Right cardiac atrium (tissue), 5 donors: ENCODE data around the gene LPCAT2. TPM values are rescaled to one million over a fixed set of nuclear protein-coding genes. Genes with fewer than 3 reads are reported as not detected.
A peak's percentile ranks its signal among the peaks of the same experiment; 100 is the strongest.

Experiments
- ATAC-seq, 2 donors: fragments of 200-7000 bp; cut with Tn5 transposase; one replicate each; pipeline versions ENCODE4 v1.8.0 to v1.9.1; 2020; ENCODE audit warnings: moderate library complexity in 2 of 2, mild to moderate bottlenecking in 1 of 2
- DNase-seq, 3 donors: peaks; one replicate each; pipeline ENCODE4 v3.0.0-alpha.2; 2020
- H3K27ac ChIP-seq: one replicate; pipeline ENCODE4 v1.5.1; 2013; ENCODE audit warnings: mild to moderate bottlenecking, low read length, control low read depth, moderate library complexity
- H3K27me3 ChIP-seq: one replicate; pipeline ENCODE4 v1.6.1; 2013; ENCODE audit not compliant: control insufficient read depth, insufficient read depth
- H3K4me1 ChIP-seq: one replicate; pipeline ENCODE4 v1.6.1; 2013; ENCODE audit warnings: low read length; ENCODE audit not compliant: control insufficient read depth, insufficient read depth
- H3K4me3 ChIP-seq: one replicate; pipeline ENCODE4 v1.5.1; 2013; ENCODE audit warnings: low read length, control low read depth
- H3K9me3 ChIP-seq: one replicate; pipeline ENCODE4 v1.6.1; 2013; ENCODE audit warnings: low read length; ENCODE audit not compliant: control insufficient read depth
- WGBS: extraction: QIAGEN DNeasy Blood & Tissue Kit; methylation state at CpG from one replicate; pipeline ENCODE4 v1.1.7; 2013; 5-methylcytosine and 5-hydroxymethylcytosine counted together
- intact Hi-C, 4 donors: fragments of 100-400 bp; cut with DNase I; formaldehyde crosslinking; loops; one replicate each; pipeline versions ENCODE4 v1.11.0 to v1.14.0; 2022 to 2023
- polyA plus RNA-seq: library from polyadenylated mRNA; stranded (reverse); fragments of 200-250 nt; gene quantifications from one replicate; pipeline ENCODE4 v1.2.3, GENCODE V29; 2013
- total RNA-seq, 4 donors: library from RNA; stranded (reverse); fragmentation: NEBNext Ultra II Directional; extraction: Animal tissue kit (Norgen Biotek cat#: 25700); gene quantifications; one replicate each; pipeline ENCODE4 v1.2.1, GENCODE V29; 2021
- donor health status: healthy with polysubstance abuse.
- donor health status: DM: no; HTN: yes; CAD: no.
- donor health status: DM: no; HTN: no; CAD: no.
- donor health status: DM: no; HTN: yes; CAD: no; lungs with severe emphysema.
- donor health status: DM: yes; HTN: yes; CAD: no.

LPCAT2 gene
- total and polyA plus RNA-seq, 5 donors: 4.0 to 10.9 (median 6.6) TPM

GRCh38 chr16:55495616-55496289 is 13.1 kb upstream of the LPCAT2 start:
- peaks cover 3% of the 10 kb centered on the region for H3K4me1 ChIP-seq
- intact Hi-C loops: loop anchor here in 1 of 4 donors (5.0 kb wide), 1 partner anchor 42 kb away; no protein-coding TSS in a partner anchor
- H3K27ac ChIP-seq: no peak overlapping the region
- no peak for DNase-seq
- no peak overlapping the region for H3K4me3 ChIP-seq
- WGBS: 75% methylated on average over 7 of the region's 7 CpGs
- no peaks in the 10 kb centered on the region for H3K27me3 ChIP-seq
- no peak for ATAC-seq
- H3K9me3 ChIP-seq: no peaks in the 10 kb centered on the region

DNA sequence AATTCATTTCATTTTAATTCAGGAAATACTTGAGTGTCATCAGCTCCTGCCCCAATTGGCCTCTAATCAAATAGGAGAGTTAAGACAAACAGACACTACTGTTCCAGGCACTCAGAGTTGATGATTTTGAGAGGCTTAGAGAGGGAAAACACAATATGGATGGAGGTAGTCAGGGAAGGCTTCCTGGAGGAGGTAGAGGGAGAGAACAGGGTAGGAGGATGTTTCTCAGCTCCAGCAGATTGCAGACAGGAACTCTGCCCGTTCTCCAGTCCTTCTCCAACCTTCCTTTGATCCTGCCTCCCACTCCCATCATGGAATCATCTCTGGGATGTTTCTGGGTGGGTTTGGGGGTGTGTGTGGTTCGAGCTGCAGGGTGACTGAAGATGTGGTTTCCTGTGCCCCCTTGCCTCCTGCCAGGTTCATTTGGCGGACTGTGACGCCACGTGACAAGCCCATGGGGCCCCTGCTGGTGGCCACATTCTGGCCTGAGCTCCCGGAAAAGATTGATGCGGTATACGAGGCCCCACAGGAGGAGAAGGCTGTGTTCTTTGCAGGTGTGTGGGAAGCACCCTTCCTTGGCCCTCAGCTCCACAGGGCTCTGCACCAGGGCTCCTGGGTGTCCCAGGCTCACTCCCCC is 12.2 kb upstream of the LPCAT2 start:
- H3K9me3 ChIP-seq: no peaks in the 10 kb centered on the region
- intact Hi-C loops: loop anchor here in 1 of 4 donors (5.0 kb wide), 1 partner anchor 41 kb away; no protein-coding TSS in a partner anchor
- no peak for DNase-seq
- 73% methylated on average over 8 of the region's 8 CpGs for WGBS
- H3K4me3 ChIP-seq: no peak overlapping the region
- no peaks in the 10 kb centered on the region for H3K27me3 ChIP-seq
- no peak overlapping the region for H3K27ac ChIP-seq
- ATAC-seq: no peak
- peaks cover 7% of the 10 kb centered on the region for H3K4me1 ChIP-seq

DNA sequence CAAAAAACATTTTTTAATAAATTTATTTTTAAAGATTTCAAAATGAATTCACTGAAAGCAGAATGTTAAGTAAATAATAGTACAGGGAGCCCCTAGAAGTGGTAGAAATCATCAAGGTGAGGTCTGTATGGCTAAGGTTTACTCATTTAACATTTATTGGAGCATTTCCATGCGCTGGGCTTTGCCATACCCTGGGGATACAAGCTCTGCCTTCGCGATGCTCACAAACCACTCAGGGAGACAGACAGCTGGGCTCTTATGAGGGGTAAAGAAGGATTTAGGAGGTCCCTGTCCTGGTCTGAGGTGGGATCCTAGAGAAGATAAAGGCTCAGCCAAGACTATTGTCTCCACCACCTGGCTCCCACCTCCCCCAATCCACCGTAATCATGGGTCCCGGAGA is 11.3 kb upstream of the LPCAT2 start:
- Histone ChIP-seq H3K27ac (no peak overlapping the region), H3K4me1 (peaks cover 9% of the 10 kb centered on the region), H3K9me3 (no peaks in the 10 kb centered on the region), H3K27me3 (no peaks in the 10 kb centered on the region), H3K4me3 (no peak overlapping the region)
- 96% methylated on average over 5 of the region's 5 CpGs for WGBS
- DNase-seq (no peak), ATAC-seq (no peak)
- intact Hi-C loops: loop anchor here in 1 of 4 donors (5.0 kb wide), 1 partner anchor 40 kb away; no protein-coding TSS in a partner anchor

GRCh38 chr16:55498101-55498500 is 10.8 kb upstream of the LPCAT2 start:
- 79% methylated on average over 6 of the region's 6 CpGs for WGBS

DNA sequence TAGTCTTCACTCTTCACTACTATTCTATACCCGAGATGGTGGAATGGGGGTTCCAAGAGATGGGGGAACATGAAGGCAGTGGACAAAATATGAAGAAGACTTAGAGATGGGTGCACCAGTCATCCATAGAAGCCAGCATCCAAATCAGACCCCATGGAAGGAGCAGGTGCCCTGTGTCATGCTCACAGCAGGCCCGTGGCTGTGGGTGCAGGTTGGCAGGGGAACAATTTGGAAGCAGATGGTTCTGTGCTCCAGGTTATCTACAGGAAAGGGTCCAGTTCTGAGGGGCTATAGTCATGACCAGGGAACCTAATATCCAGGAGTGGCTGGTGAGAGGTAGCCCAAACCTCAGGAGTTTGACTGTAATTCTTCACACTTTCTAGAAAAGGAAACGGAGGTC is 9.6 kb upstream of the LPCAT2 start:
- no peaks in the 10 kb centered on the region for H3K9me3 ChIP-seq
- WGBS: 68% methylated on average over 3 of the region's 3 CpGs
- no peak overlapping the region for H3K27ac ChIP-seq
- intact Hi-C loops: loop anchor here in 1 of 4 donors (5.0 kb wide), 1 partner anchor 38 kb away; no protein-coding TSS in a partner anchor
- no peaks in the 10 kb centered on the region for H3K27me3 ChIP-seq
- H3K4me3 ChIP-seq: no peak overlapping the region
- no peak for ATAC-seq
- DNase-seq: no peak
- H3K4me1 ChIP-seq: peaks cover 13% of the 10 kb centered on the region

More at GRCh38 chr16:55498101-55498500, 10.8 kb upstream of the LPCAT2 start:
- Histone ChIP-seq H3K4me3 (no peak overlapping the region), H3K4me1 (peaks cover 12% of the 10 kb centered on the region), H3K27ac (no peak overlapping the region), H3K9me3 (no peaks in the 10 kb centered on the region), H3K27me3 (no peaks in the 10 kb centered on the region)
- DNase-seq (no peak), ATAC-seq (no peak)
- intact Hi-C loops: loop anchor here in 1 of 4 donors (5.0 kb wide), 1 partner anchor 39 kb away; no protein-coding TSS in a partner anchor

DNA sequence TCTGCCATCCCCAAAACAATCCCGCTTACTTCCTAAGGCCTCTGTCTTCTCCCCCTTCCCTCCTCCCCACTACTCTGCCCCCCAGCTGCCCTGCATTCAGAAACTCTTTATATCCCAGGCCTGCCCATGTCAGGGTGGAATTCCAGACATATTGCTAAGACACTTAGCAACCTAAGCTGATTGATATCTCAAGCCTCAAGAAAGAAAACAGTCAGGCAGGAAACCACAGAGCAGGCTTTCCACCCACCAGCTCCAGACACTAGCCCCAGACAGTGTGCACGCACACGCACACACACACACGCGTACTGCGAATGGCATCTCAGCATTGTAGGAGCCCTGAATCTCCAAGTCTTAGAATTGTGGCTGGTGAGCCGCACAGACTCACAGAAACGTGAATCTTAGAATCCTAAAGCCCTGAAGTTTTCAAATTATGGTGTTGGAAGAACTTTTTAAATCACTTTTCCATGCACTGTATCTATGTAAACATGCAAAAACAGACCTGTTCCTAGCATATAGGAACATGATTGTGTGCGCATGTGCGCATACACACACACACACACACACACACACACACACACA is 8.8 kb upstream of the LPCAT2 start:
- DNase-seq (no peak), ATAC-seq (peak in 1 of 2 donors; percentile 49)
- H3K27me3 ChIP-seq: no peaks in the 10 kb centered on the region
- no peak overlapping the region for H3K27ac ChIP-seq
- 55% methylated on average over 10 of the region's 10 CpGs for WGBS
- H3K4me1 ChIP-seq: peaks cover 13% of the 10 kb centered on the region
- no peak overlapping the region for H3K4me3 ChIP-seq
- H3K9me3 ChIP-seq: no peaks in the 10 kb centered on the region
- intact Hi-C loops: loop anchor here in 1 of 4 donors (5.0 kb wide), 1 partner anchor 37 kb away; no protein-coding TSS in a partner anchor

DNA sequence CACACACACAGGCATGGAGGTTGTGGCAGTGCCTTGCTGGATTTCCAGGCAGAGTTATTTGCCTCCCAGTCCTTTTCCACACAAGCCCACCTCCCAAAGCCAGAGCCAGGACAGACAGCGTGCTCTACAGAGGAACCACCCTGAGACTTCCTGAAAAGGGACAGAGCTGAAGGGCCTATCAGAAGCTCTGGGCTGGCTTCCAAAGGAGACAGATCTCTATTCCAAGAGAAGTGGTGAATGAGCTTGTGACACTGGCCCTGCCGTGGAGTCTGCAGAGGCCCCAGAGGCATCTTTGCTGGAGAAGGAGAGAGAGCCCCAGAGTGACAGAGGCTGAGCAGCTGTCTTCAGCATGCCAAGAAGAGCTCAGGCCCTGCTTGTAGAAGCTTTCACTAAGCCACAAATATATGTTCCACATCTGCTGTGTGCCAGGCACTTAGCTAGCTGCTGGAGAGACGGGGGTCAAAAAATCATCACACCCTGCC is 8.3 kb upstream of the LPCAT2 start:
- 18% methylated on average over 3 of the region's 3 CpGs for WGBS
- Histone ChIP-seq H3K4me1 (peaks cover 13% of the 10 kb centered on the region), H3K27ac (no peak overlapping the region)

DNA sequence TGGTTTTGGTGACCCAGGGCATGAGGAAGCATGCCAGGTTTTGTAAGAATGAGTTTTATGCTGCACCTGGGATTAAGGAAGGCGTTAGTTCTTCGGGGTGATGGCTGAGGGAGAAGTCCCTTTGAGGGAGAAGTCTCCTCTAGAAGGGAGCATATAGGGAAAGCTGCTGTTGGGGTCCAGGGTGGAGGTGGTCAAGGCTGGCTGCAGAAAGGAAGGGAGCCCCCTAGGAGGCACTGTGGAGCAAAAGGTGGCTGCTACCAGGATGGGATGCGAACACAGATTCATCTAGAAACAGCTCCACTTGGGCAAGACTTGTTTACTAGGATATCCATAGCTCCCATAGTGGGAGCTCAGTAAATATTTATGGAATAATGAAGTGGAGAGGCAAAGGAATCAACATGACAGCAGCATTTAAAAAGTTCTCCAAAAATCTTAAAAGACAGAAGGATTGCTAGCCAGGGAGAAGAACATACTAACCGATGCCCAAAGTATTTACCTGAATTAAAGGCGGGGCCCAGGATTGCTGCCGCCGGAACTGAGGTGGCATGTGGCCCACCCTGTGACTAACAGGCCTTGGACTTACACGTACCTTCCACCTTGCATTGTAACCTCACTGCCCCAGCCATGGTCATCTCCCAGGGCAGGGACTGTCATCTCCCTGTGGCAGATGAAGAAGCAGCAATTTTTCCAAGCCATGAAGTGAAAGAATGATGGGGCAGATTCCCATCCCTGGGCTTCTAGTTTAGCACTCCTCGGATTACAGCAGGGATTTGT is 7.1 kb upstream of the LPCAT2 start:
- intact Hi-C loops: no loop called here

More for the DNA sequence above, 8.3 kb upstream of the LPCAT2 start:
- Histone ChIP-seq H3K9me3 (no peaks in the 10 kb centered on the region), H3K27me3 (no peaks in the 10 kb centered on the region), H3K4me3 (no peak overlapping the region)
- DNase-seq: peak; percentile 60 to 80 (median 78)
- intact Hi-C loops: no loop called here
- peak; percentile 85 to 86 for ATAC-seq

GRCh38 chr16:55502801-55503366 is 6.0 kb upstream of the LPCAT2 start:
- ATAC-seq (peak; percentile 83 to 87), DNase-seq (peak; percentile 89 to 97 (median 94))
- 21% methylated on average over 13 of the region's 13 CpGs for WGBS
- intact Hi-C loops: no loop called here
- Histone ChIP-seq H3K27ac (no peak overlapping the region), H3K9me3 (no peaks in the 10 kb centered on the region), H3K4me1 (peaks cover 13% of the 10 kb centered on the region), H3K4me3 (no peak overlapping the region), H3K27me3 (no peaks in the 10 kb centered on the region)

More for the DNA sequence above, 7.1 kb upstream of the LPCAT2 start:
- Histone ChIP-seq H3K4me1 (peaks cover 13% of the 10 kb centered on the region), H3K4me3 (no peak overlapping the region), H3K27me3 (no peaks in the 10 kb centered on the region), H3K27ac (no peak overlapping the region), H3K9me3 (no peaks in the 10 kb centered on the region)
- 89% methylated on average over 9 of the region's 9 CpGs for WGBS
- ATAC-seq (no peak), DNase-seq (no peak)
